ENCODE data around the gene FAN1.
"Not testable (repeated sequence)": the region's sequence is repeated elsewhere in the genome, so short reads cannot be mapped to it uniquely, and the experiment has no call there.

The FAN1 gene

GRCh38 chr15:30903497-30904187 lies at the start of gene FAN1:
Gene FAN1, plus strand, starts transcription at chr15:30903915. Its CDS starts 749 bp downstream, at chr15:30904664.
- DNase-seq (ENCODE audit: low read depth), result peak; percentile 52

GRCh38 chr15:30859091-30859874 lies 44.4 kb upstream of the FAN1 start:
- DNase-seq (ENCODE audit: low read depth), result no peak

- no peak for DNase-seq (ENCODE audit: low read depth)
Observed at GRCh38 chr15:30865257-30865656, 38.5 kb upstream of the FAN1 start.

- no peak for DNase-seq (ENCODE audit: low read depth)
Observed at GRCh38 chr15:30870681-30871080, 33.0 kb upstream of the FAN1 start.

GRCh38 chr15:30872341-30872748 lies 31.4 kb upstream of the FAN1 start:
- no peak for DNase-seq (ENCODE audit: low read depth)

GRCh38 chr15:30877070-30877469 lies 26.6 kb upstream of the FAN1 start:
- no peak for DNase-seq (ENCODE audit: low read depth)

- DNase-seq (ENCODE audit: low read depth), result no peak
Observed at GRCh38 chr15:30878515-30878914, 25.2 kb upstream of the FAN1 start.

GRCh38 chr15:30882849-30883433 lies 20.8 kb upstream of the FAN1 start:
- DNase-seq (ENCODE audit: low read depth), result no peak

GRCh38 chr15:30883666-30884065 lies 20.0 kb upstream of the FAN1 start:
- DNase-seq (ENCODE audit: low read depth), result not testable (repeated sequence)

- DNase-seq (ENCODE audit: low read depth), result no peak
Observed at GRCh38 chr15:30885814-30886213, 17.9 kb upstream of the FAN1 start.

GRCh38 chr15:30889196-30889595 lies 14.5 kb upstream of the FAN1 start:
- DNase-seq (ENCODE audit: low read depth), result no peak

GRCh38 chr15:30895461-30896210 lies 8.1 kb upstream of the FAN1 start:
- DNase-seq (ENCODE audit: low read depth), result no peak

- DNase-seq (ENCODE audit: low read depth), result no peak
Observed at GRCh38 chr15:30896211-30896606, 7.5 kb upstream of the FAN1 start.

- DNase-seq (ENCODE audit: low read depth), result no peak
Observed at GRCh38 chr15:30901889-30902288, 1.8 kb upstream of the FAN1 start.

- no peak for DNase-seq (ENCODE audit: low read depth)
Observed at GRCh38 chr15:30904812-30905211, 1.1 kb downstream of the FAN1 start.

GRCh38 chr15:30905821-30906220 lies 2.1 kb downstream of the FAN1 start:
- no peak for DNase-seq (ENCODE audit: low read depth)

- DNase-seq (ENCODE audit: low read depth), result no peak
Observed at GRCh38 chr15:30906366-30906765, 2.7 kb downstream of the FAN1 start.

- DNase-seq (ENCODE audit: low read depth), result no peak
Observed at GRCh38 chr15:30913761-30914160, 10.0 kb downstream of the FAN1 start.

- no peak for DNase-seq (ENCODE audit: low read depth)
Observed at GRCh38 chr15:30917013-30917412, 13.3 kb downstream of the FAN1 start.

GRCh38 chr15:30917675-30918074 lies 14.0 kb downstream of the FAN1 start:
- DNase-seq (ENCODE audit: low read depth), result no peak

GRCh38 chr15:30918366-30918765 lies 14.7 kb downstream of the FAN1 start:
- no peak for DNase-seq (ENCODE audit: low read depth)

- DNase-seq (ENCODE audit: low read depth), result no peak
Observed at GRCh38 chr15:30919877-30920550, 16.3 kb downstream of the FAN1 start.

All from stimulated activated CD8-positive, alpha-beta memory T cell treated with anti-CD3 and anti-CD28 coated beads, Interleukin-15, amount 100 ng/mL, for 1 hour (primary cell).